Smooth muscle cell (in vitro differentiated cells): ENCODE results near the gene SV2C. TPM values are rescaled to one million over a fixed set of nuclear protein-coding genes. Genes with fewer than 3 reads are reported as not detected.

ENCODE experiments used
- DNase-seq: peaks from one replicate; lab custom pipeline; 2025; ENCODE audit not compliant: unreplicated experiment; lab: John Stamatoyannopoulos, UW
- H2AFZ ChIP-seq: fragments of 200-600 bp; sonication (generic); 2 replicates; pipeline ENCODE4 v1.6.0; 2016; ENCODE audit warnings: antibody characterized with exemption, low read depth, mild to moderate bottlenecking
- H3F3A ChIP-seq: fragments of 200-600 bp; sonication (generic); 2 replicates; pipeline ENCODE4 v1.6.0; 2017; ENCODE audit warnings: antibody characterized with exemption, low read depth
- H3K27ac ChIP-seq: fragments of 200-600 bp; sonication (generic); 2 replicates; pipeline ENCODE4 v1.5.1; 2016; ENCODE audit warnings: low read depth, mild to moderate bottlenecking
- H3K27me3 ChIP-seq: fragments of 200-600 bp; sonication (generic); 2 replicates; pipeline ENCODE4 v1.6.1; 2016; ENCODE audit warnings: low read depth, mild to moderate bottlenecking
- H3K36me3 ChIP-seq: fragments of 200-600 bp; sonication (generic); 2 replicates; pipeline ENCODE4 v1.5.1; 2016; ENCODE audit warnings: low read depth
- H3K4me1 ChIP-seq: fragments of 200-600 bp; sonication (generic); 2 replicates; pipeline ENCODE4 v1.5.1; 2016; ENCODE audit warnings: low read depth
- H3K4me2 ChIP-seq: fragments of 200-600 bp; sonication (generic); 2 replicates; pipeline ENCODE4 v1.6.0; 2016; ENCODE audit warnings: mild to moderate bottlenecking
- H3K4me3 ChIP-seq: fragments of 200-600 bp; sonication (generic); 2 replicates; pipeline ENCODE4 v1.5.1; 2016; ENCODE audit warnings: mild to moderate bottlenecking
- H3K79me2 ChIP-seq: fragments of 200-600 bp; sonication (generic); 2 replicates; pipeline ENCODE4 v1.6.0; 2016; ENCODE audit warnings: low read depth, mild to moderate bottlenecking
- H3K9ac ChIP-seq: fragments of 200-600 bp; sonication (generic); 2 replicates; pipeline ENCODE4 v1.6.0; 2016; ENCODE audit warnings: low read depth
- H3K9me3 ChIP-seq: fragments of 200-600 bp; sonication (generic); replicated peaks from 2 replicates; pipeline ENCODE4 v1.5.1; 2016; ENCODE audit warnings: low read depth
- H4K20me1 ChIP-seq: fragments of 200-600 bp; sonication (generic); 2 replicates; pipeline ENCODE4 v1.6.0; 2016; ENCODE audit warnings: low read depth
- CTCF ChIP-seq: fragments of 200-600 bp; sonication (generic); IDR thresholded peaks from 2 replicates; pipeline ENCODE4 v1.5.1; 2017; ENCODE audit warnings: borderline replicate concordance, mild to moderate bottlenecking, antibody characterized with exemption; ENCODE audit not compliant: insufficient read depth, poor library complexity, severe bottlenecking
- WGBS: methylation state at CpG from one replicate; pipeline ENCODE4 v1.1.7; 2016; ENCODE audit warnings: low lambda C conversion rate; 5-methylcytosine and 5-hydroxymethylcytosine counted together
- polyA plus RNA-seq: library from polyadenylated mRNA; unstranded; fragments of >200 nt; fragmentation: Nextera tagmentation; extraction: Ambion mirVana; gene quantifications from 2 replicates; pipeline ENCODE4 v1.2.1, GENCODE V29; 2016
- total RNA-seq: library from RNA; depleted of rRNA; stranded (reverse); fragments of >200 nt; gene quantifications from 2 replicates; pipeline ENCODE4 v1.2.3, GENCODE V29; 2014

Gene SV2C
- total and polyA plus RNA-seq, 2 experiments from 2014 or later: not detected

GRCh38 chr5:76180814-76181805, 97.9 kb downstream of the SV2C start:
- Histone ChIP-seq H3K27me3 (no peaks in the 10 kb centered on the region), H3K4me2 (no peak overlapping the region), H3K36me3 (no peaks in the 10 kb centered on the region), H3K9me3 (no peaks in the 10 kb centered on the region), H2AFZ (no peak overlapping the region), H3F3A (peaks cover 9% of the 10 kb centered on the region), H3K79me2 (no peaks in the 10 kb centered on the region), H3K4me1 (no peaks in the 10 kb centered on the region), H3K4me3 (no peak overlapping the region), H3K9ac (no peak overlapping the region), H4K20me1 (no peaks in the 10 kb centered on the region), H3K27ac (peak overlapping the region; percentile 72)
- WGBS: 37% methylated on average over 8 of the region's 8 CpGs
- no peak for DNase-seq
- TF ChIP-seq CTCF: no peak

GRCh38 chr5:76187386-76187785, 104.2 kb downstream of the SV2C start:
- no peak for DNase-seq
- TF ChIP-seq CTCF: no peak
- H3K79me2 ChIP-seq: no peaks in the 10 kb centered on the region
- no peaks in the 10 kb centered on the region for H3F3A ChIP-seq
- no peak overlapping the region for H2AFZ ChIP-seq
- no peak overlapping the region for H3K4me2 ChIP-seq
- no peaks in the 10 kb centered on the region for H4K20me1 ChIP-seq
- no peaks in the 10 kb centered on the region for H3K27me3 ChIP-seq
- no peaks in the 10 kb centered on the region for H3K4me1 ChIP-seq
- no peaks in the 10 kb centered on the region for H3K9me3 ChIP-seq
- no peak overlapping the region for H3K27ac ChIP-seq
- H3K36me3 ChIP-seq: no peaks in the 10 kb centered on the region
- no peak overlapping the region for H3K4me3 ChIP-seq
- H3K9ac ChIP-seq: no peak overlapping the region

- Histone ChIP-seq H3K79me2 (no peaks in the 10 kb centered on the region), H3K4me1 (no peaks in the 10 kb centered on the region), H3K4me2 (no peak overlapping the region), H2AFZ (no peak overlapping the region), H3K9ac (no peak overlapping the region), H3F3A (no peaks in the 10 kb centered on the region), H3K4me3 (no peak overlapping the region), H4K20me1 (no peaks in the 10 kb centered on the region), H3K27me3 (no peaks in the 10 kb centered on the region), H3K36me3 (no peaks in the 10 kb centered on the region), H3K27ac (no peak overlapping the region), H3K9me3 (no peaks in the 10 kb centered on the region)
- DNase-seq: no peak
- no peak for TF ChIP-seq CTCF
- WGBS: 91% methylated on average over 3 of the region's 3 CpGs
Measured at GRCh38 chr5:76190356-76190755, 107.2 kb downstream of the SV2C start.
